SK-MEL-5 (cell line): ENCODE data around the gene RPAP3. TPM values are rescaled to one million over a fixed set of nuclear protein-coding genes. Genes with fewer than 3 reads are reported as not detected.
A peak's percentile ranks its signal among the peaks of the same experiment; 100 is the strongest.
"Not testable (repeated sequence)": the region's sequence is repeated elsewhere in the genome, so short reads cannot be mapped to it uniquely, and the experiment has no call there.

Experiments used
- DNase-seq: peaks from one replicate; pipeline ENCODE4 v3.0.0-alpha.2; 2016; ENCODE audit warnings: low read depth, low spot score
- in situ Hi-C: cut with HindIII; loops from 2 replicates; pipeline ENCODE4 v1.10.0; 2016; ENCODE audit warnings: low sequenced_read_pairs, high pct_unique_total_duplicates, low pct_unique_long_range_greater_than_20kb
- total RNA-seq: library from RNA; depleted of rRNA; stranded (reverse); fragments of >200 nt; shearing (Covaris generic); gene quantifications from 2 replicates; pipeline ENCODE4 v1.2.3, GENCODE V29; 2014

The RPAP3 gene
- total RNA-seq, 1 experiment from 2014 or later = 31.7 TPM

- DNase-seq = no peak
- in situ Hi-C loops = no loop called here
These were observed 2.2 kb upstream of the RPAP3 start for GRCh38 chr12:47707905-47708543.

- in situ Hi-C loops = no loop called here
- no peak for DNase-seq
These were observed 1.5 kb upstream of the RPAP3 start for GRCh38 chr12:47707355-47707754.

GRCh38 chr12:47705229-47705565, 633 bp downstream of the RPAP3 start:
- DNase-seq = no peak

GRCh38 chr12:47704719-47705118, 1.1 kb downstream of the RPAP3 start:
- in situ Hi-C loops = no loop called here
- DNase-seq = no peak

More at GRCh38 chr12:47705229-47705565, 633 bp downstream of the RPAP3 start:
- in situ Hi-C loops = no loop called here

- DNase-seq = no peak
- in situ Hi-C loops = no loop called here
These were observed 5.6 kb downstream of the RPAP3 start for GRCh38 chr12:47700263-47700662.

- no peak for DNase-seq
- in situ Hi-C loops = no loop called here
These were observed 7.2 kb downstream of the RPAP3 start for GRCh38 chr12:47698631-47699030.

GRCh38 chr12:47698055-47698454, 7.8 kb downstream of the RPAP3 start:
- no peak for DNase-seq
- in situ Hi-C loops = no loop called here

- no peak for DNase-seq
- in situ Hi-C loops = no loop called here
These were observed 16.6 kb downstream of the RPAP3 start for GRCh38 chr12:47689215-47689614.

- in situ Hi-C loops = no loop called here
- no peak for DNase-seq
These were observed 18.2 kb downstream of the RPAP3 start for GRCh38 chr12:47687636-47688035.

- in situ Hi-C loops = no loop called here
- peak; percentile 69 for DNase-seq
These were observed 19.1 kb downstream of the RPAP3 start for GRCh38 chr12:47686645-47687240.

- in situ Hi-C loops = no loop called here
- DNase-seq = no peak
These were observed 26.0 kb downstream of the RPAP3 start for GRCh38 chr12:47679785-47680184.

- in situ Hi-C loops = no loop called here
These were observed 33.8 kb downstream of the RPAP3 start for GRCh38 chr12:47672068-47672467.

GRCh38 chr12:47667935-47668334, 37.9 kb downstream of the RPAP3 start:
- in situ Hi-C loops = not testable (repeated sequence)

More at GRCh38 chr12:47672068-47672467, 33.8 kb downstream of the RPAP3 start:
- no peak for DNase-seq

GRCh38 chr12:47652521-47653234, 53.2 kb downstream of the RPAP3 start:
- in situ Hi-C loops = no loop called here
- DNase-seq = peak; percentile 14

More at GRCh38 chr12:47667935-47668334, 37.9 kb downstream of the RPAP3 start:
- DNase-seq = not testable (repeated sequence)

GRCh38 chr12:47651368-47652254, 54.2 kb downstream of the RPAP3 start:
- in situ Hi-C loops = no loop called here
- peak; percentile 86 for DNase-seq

- in situ Hi-C loops = no loop called here
- no peak for DNase-seq
These were observed 55.4 kb downstream of the RPAP3 start for GRCh38 chr12:47650469-47650868.

- DNase-seq = no peak
- in situ Hi-C loops = no loop called here
These were observed 56.4 kb downstream of the RPAP3 start for GRCh38 chr12:47649381-47649780.

- in situ Hi-C loops = no loop called here
- no peak for DNase-seq
These were observed 57.7 kb downstream of the RPAP3 start for GRCh38 chr12:47648056-47648579.
